Activated CD8-positive, alpha-beta memory T cell treated with anti-CD3 and anti-CD28 coated beads for 48 hours (primary cell): ENCODE measurements around the gene MEGF11.

ENCODE experiments used
- DNase-seq, 3 experiments: peaks; one replicate each; pipeline ENCODE4 v3.0.0-alpha.2; 2020; ENCODE audit warnings: low read depth in 2 of 3, low spot score in 2 of 3

The MEGF11 gene

DNA sequence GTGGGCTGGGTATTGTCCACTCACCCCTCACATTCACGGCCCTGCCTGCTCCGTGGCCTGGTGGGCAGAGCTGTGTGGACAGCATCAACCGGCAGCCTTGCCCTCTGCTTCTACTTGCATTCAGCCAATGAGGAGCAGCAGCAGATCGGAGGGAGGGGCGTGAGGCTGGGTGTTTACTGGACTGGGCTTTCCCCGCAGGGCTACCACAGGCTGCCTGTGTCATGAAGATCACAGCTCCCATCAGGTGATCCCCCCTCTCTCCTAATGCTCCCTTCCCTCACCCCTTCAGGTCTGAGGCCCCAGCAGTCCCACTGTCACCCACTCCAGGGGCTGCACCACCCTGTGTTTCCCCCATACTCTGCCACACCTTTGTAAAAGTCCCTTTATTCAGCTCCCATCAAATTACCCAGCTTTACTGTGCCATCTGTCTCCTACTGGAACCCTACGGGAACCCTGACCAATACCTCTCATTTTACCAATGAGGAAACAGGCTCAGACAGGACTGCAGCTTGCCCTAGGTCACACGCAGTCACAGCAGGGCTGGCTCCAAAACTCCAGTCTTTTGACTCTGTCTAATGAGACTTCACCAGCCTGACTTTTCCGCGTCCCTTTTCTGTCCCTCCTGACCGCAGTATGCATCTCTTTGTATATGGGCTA, 81.1 kb downstream of the MEGF11 start:
- no peak for DNase-seq

- no peak for DNase-seq
These were observed 81.7 kb downstream of the MEGF11 start for GRCh38 chr15:66171841-66172240.

DNA sequence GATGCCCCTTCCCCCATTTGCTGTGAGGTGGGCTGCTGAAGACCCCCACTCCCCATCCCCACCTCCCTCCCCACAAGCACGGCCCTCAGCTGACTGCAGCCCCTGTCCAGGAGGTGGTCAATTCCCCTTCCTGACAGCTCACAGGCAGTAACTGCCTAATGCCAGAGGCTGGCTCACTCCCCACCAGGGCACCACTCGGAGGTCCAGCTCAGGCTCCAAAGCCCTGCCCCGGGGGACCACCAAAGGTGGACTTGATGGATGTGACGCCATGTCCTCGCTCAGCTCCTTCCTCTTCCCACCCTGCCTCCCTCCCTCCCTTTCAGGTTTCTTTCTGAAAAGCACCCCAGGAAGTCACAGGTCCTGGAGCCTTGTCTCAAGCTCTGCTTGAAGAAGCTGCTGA, 82.8 kb downstream of the MEGF11 start:
- DNase-seq: no peak

DNA sequence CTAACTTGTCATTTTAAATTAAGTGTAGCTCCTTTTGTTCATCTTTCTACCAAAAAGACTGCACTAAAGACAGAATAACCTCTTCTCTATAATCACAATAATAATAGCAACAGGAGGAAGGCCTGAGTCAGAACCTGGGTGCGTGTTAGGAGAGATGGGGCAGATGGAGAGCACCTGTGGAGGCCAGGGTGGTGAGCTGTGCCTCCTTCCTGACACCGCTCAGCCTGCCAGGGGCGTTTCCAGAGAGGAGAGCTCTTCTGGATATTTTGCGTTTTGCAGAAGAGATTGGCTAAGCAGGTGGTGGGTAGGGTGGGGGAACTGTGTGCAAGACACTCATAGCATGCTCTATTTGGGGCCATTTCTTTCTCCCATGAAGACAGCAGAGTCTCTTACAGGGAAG, 83.5 kb downstream of the MEGF11 start:
- DNase-seq: no peak

DNA sequence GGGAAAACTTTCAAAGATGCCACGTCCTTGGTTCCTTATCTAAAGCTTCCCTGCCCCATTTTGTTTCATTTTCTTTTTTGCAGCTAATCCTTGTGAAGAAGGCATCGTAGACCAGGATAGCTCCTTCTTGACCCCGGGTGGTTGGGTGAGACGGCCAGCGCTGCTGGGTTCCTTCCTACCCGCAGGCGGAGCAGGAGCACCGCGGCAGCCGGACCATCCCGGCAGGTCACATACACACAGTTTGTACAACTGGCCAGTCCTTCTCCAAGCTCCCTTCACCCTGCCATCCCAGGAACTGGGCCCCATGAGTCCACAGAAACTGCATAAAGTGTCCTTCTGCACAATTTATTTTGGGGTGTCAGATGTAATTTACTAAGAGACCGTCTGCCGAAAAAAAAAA, 83.9 kb downstream of the MEGF11 start:
- no peak for DNase-seq

DNA sequence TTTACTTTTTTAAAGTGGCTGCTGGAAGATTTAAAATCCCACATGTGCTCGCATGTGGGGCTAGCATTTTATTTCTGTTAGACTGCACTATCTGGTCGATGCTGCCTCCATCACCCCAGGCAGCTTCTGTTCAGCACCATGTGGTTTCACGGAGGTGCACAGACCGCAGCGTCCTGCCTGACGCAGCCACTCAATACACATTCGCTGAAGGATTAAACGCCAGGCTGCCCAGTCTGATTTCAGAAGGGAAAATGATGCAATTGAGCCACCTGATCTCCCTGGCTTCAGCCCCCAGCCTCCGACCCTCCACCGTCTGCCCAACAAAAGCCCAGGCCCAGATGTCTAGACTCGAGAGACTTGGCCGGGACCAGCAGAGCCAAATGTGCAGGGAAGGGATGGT, 84.5 kb downstream of the MEGF11 start:
- no peak for DNase-seq

- no peak for DNase-seq
These were observed 85.7 kb downstream of the MEGF11 start for GRCh38 chr15:66167854-66168253.

- DNase-seq: no peak
These were observed 87.7 kb downstream of the MEGF11 start for GRCh38 chr15:66165856-66166255.

GRCh38 chr15:66164788-66165187, 88.8 kb downstream of the MEGF11 start:
- DNase-seq: no peak

DNA sequence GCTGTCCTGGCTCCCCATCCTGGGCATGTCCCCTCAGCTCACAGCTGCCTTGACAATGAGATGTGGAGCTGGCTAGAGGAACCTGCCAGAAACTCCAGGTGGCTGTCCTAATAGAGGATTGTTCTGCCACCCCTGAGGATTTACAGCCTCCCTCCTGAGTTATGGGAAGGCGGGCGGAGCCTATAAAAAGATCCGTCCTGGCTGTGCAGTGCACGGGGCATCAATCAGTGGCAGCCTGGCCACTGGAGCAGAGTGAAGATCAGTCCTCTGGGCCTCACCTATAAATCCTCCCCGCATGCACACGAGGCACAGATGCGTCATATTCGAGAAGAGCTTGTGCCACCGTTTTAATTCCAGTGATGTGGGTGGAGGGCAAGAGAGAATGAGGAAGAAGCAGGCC, 90.0 kb downstream of the MEGF11 start:
- no peak for DNase-seq

DNA sequence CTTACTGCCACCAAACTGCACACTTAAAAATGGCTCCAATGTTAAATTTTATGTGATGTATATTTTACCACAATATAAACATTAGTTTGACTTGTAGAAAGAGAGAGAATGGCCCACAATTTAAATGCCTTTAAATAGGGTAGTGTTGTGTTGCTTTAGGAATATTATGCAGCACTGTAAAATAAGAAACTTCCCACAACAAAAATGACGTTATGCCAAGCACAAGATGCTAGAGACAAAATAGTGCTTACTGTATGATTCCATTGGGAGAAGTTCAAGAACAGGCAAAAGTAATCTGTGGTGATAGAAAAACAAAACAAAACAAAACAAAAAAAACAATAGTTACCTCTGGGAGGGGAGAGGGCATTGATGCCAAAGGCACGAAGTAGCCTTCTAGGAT, 91.3 kb downstream of the MEGF11 start:
- no peak for DNase-seq

DNA sequence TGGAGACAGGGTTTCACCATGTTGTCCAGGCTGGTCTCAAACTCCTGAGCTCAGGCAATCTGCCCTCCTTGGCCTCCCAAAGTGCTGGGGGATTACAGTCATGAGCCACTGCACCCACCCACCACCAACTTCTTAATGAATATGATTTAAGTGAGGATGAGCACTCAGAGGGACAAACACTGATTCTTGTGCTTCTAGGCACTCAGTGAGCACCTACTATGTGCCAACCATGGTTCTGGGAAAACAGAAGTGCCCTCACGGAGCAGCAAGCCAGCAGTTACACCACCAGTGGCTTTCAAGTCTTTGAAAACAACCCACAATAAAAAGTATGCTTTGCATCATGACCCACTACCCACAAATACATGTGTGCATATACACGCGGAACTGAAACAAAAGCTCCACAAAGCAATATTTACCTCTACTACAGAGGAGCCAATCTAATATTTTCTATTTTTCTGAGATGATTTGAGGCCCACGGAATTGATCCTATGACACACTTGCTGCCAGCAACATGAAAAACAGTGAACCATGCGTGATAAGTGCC, 91.9 kb downstream of the MEGF11 start:
- DNase-seq: no peak

GRCh38 chr15:66161108-66161507, 92.4 kb downstream of the MEGF11 start:
- no peak for DNase-seq

GRCh38 chr15:66157507-66157906, 96.0 kb downstream of the MEGF11 start:
- no peak for DNase-seq

- no peak for DNase-seq
These were observed 97.1 kb downstream of the MEGF11 start for GRCh38 chr15:66156310-66156975.

DNA sequence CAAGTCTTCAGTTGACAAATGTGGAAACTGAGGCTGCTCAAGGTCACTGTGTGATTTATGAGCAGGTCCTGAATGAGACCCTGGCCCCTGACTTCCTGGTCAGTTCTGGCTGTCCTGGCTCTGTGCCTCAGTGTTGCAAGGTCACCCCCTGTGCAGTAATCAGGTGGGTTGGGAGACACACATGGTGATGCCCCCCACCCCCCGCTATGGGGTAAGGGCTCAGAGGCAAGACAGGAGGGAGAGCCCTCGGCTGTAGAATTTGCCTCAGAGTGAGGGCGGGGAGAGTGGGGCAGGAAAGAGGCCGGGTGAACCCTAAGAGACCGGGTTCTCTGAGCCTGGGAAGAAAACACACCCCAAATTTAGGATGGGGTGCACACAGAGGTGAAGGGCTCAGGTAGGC, 98.5 kb downstream of the MEGF11 start:
- no peak for DNase-seq

DNA sequence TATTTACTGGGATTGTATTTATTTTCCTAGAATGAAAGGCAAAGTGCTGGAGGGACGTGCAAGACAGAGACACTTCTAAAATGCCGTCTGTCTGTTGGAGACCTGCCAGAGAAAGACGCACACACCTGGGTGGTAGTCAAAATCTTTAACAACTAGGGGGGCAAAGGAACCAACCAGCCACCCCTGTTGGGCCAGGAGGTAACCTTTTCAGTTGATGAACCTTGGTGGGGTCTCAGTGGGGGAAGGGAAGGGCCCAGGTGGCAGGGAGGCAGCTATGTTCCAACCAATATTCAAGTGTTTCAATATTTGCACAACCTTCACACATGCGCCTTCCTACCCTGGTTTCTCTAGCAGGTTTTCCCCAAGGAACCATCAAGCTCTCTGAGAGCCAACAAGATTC, 99.0 kb downstream of the MEGF11 start:
- DNase-seq: no peak

- DNase-seq: no peak
These were observed 99.8 kb downstream of the MEGF11 start for GRCh38 chr15:66153549-66154415.

DNA sequence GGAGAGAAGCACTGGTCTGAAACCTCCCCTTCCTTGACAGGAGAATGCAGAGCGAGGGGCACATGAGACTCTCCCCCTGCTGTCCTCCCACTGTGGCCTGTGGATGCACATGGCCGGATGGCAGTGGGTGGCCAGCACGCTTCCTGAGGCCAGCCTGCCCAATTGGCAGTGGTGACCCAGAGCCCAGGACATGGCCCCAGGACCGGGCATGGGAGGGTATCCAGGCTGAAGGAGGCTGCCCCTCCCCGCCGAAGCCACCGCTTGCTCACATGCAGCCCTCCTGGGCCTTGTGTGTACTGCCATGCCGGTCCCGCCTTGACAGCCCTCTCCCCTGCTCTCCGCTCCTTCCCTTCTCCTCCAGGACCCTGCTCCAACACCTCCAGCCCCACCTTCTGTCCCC, 100.9 kb downstream of the MEGF11 start:
- no peak for DNase-seq

DNA sequence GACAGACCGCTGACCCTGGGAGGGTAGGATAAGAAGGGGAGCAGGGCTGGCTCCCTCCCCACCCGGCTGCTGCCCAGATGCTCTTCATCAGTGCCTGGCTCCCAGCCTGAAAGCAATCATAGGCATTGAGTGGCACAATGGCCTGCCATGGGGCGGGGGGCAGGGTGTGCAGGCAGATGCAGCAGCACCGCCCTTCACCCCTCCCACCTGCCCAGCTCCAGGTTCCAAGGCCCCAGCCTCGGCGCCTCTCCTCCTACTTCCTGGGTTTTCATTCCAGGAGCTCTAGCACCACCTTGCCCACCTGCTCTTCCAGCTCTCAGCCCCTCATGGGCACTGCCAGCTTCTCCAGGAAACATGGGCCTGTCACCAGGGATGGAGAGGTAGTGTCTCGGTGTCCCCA, 101.7 kb downstream of the MEGF11 start:
- DNase-seq: no peak

DNA sequence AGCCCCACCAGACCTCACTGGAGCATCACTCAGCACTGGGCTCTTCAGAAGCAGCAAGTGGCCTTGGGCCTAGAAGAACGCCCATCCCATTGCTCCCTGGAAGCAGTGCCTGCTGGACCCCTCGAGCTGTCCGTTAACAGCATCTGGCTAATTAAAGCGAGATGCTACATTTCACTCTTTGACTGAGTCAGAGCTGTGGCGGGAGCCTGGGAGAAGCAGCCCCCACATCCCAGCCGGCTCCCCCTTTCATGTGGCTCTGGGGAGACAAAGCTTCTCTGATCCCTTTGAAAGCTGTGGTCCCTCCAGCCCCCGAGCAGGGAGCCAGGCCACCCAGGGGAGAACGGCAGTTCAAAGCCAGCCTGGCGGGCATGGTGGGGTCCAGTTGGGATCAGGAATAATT, 103.7 kb downstream of the MEGF11 start:
- DNase-seq: no peak

DNA sequence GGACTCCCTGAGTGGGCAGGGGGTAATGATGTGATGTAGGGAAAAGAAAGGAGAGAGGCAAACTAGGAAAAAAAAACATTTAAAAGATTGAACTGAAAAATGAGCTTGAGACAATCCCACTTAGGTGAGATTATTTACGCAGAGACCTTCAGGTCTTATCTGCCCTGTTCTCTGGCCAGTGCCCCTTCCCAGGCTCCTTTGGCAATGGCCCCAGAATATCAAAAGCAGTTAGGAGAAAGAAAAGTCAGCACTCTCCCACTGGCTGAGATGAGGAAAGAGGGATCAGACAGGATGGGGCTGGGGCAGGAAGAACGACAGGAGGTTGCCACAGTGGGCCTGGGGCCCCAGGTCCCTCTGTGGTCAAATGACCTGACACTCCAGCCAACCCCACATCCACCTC, 105.4 kb downstream of the MEGF11 start:
- no peak for DNase-seq
